Calu3 (cell line): ENCODE measurements around the gene UBE2M. TPM values are rescaled to one million over a fixed set of nuclear protein-coding genes. Genes with fewer than 3 reads are reported as not detected.

Source experiments
- BruUV-seq: library from RNA; stranded (reverse); fragments of 400-500 nt; replicated peaks from 2 replicates; lab custom pipeline; 2021; lab: Mats Ljungman, UMichigan
- CTCF ChIA-PET: fragments of 300-600 bp; sonication (Branson Sonifier 250); formaldehyde crosslinking; loops from one replicate; lab custom pipeline; 2022; ENCODE audit warnings: antibody characterized with exemption; lab: Charles Lee
- DNase-seq: peaks from one replicate; pipeline ENCODE4 v3.0.0; 2022
- H3K27ac Mint-ChIP-seq: one replicate; pipeline ENCODE4 v1.8.0; 2022; ENCODE audit warnings: mixed read lengths; ENCODE audit not compliant: unreplicated experiment
- H3K27me3 Mint-ChIP-seq: one replicate; pipeline ENCODE4 v1.8.0; 2022; ENCODE audit warnings: mixed read lengths; ENCODE audit not compliant: unreplicated experiment
- H3K36me3 Mint-ChIP-seq: one replicate; pipeline ENCODE4 v1.8.0; 2022; ENCODE audit warnings: mild to moderate bottlenecking, moderate library complexity, mixed read lengths; ENCODE audit not compliant: insufficient read depth, unreplicated experiment
- H3K4me1 Mint-ChIP-seq: one replicate; pipeline ENCODE4 v1.8.0; 2022; ENCODE audit warnings: mild to moderate bottlenecking, low read depth, mixed read lengths; ENCODE audit not compliant: unreplicated experiment
- H3K4me3 Mint-ChIP-seq: one replicate; pipeline ENCODE4 v1.8.0; 2022; ENCODE audit warnings: mild to moderate bottlenecking, low read depth, moderate library complexity, mixed read lengths; ENCODE audit not compliant: unreplicated experiment
- H3K9me3 Mint-ChIP-seq: one replicate; pipeline ENCODE4 v1.8.0; 2022; ENCODE audit warnings: low read depth, mixed read lengths; ENCODE audit not compliant: unreplicated experiment
- intact Hi-C: fragments of 100-400 bp; cut with micrococcal nuclease; formaldehyde crosslinking; loops from one replicate; pipeline ENCODE4 v1.10.0; 2022; ENCODE audit not compliant: unreplicated experiment
- total RNA-seq: library from RNA; stranded (reverse); gene quantifications from 2 replicates; pipeline ENCODE4 v1.2.3, GENCODE V29; 2022
- TF ChIP-seq, protein P1 (sequence below): fragments of 200-600 bp; IDR thresholded peaks from one replicate; pipeline ENCODE4 v1.8.0; 2022; ENCODE audit warnings: antibody characterized with exemption; ENCODE audit not compliant: unreplicated experiment

UBE2M gene
- total RNA-seq, 1 experiment from 2014 or later = 131 TPM

DNA sequence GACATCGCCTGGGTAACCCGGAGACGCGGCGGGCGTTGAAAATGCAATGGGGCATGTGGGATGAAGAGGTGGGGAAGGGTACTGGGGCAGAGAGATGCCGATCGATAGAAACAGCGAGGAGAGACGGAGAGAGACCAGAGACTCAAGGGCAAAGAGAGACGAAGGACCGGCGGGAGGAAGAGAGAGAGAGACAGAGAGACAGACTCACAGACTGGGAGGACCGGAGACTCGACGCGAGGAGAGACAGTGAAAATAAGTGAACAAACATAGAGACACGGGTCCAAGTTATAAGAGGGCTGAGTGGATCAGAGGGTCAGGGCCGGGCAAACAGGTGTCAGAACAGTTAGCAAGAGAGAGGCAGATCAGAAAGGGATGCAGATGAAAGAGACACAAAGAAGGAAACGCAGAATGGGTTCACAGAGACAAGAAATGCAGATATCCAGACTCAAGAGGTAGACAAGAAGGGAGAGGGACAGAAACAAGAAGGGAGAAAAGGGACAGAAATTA is 15.3 kb upstream of the UBE2M start:
- intact Hi-C loops = loop anchor here (2.0 kb wide), 1 partner anchor 29 kb away; the partner anchor contains the start of gene TRIM28
- CTCF ChIA-PET = interaction anchor here (1.2 kb wide), 1 partner anchor 54 kb away, joined by 4 read pairs; the partner anchor contains the start of gene ZBTB45
- peak overlapping the region; percentile 88 for H3K4me3 Mint-ChIP-seq
- peak overlapping the region; percentile 98 for H3K27ac Mint-ChIP-seq
- H3K36me3 Mint-ChIP-seq = peaks cover 53% of the 10 kb centered on the region
- TF ChIP-seq, protein P1, sequence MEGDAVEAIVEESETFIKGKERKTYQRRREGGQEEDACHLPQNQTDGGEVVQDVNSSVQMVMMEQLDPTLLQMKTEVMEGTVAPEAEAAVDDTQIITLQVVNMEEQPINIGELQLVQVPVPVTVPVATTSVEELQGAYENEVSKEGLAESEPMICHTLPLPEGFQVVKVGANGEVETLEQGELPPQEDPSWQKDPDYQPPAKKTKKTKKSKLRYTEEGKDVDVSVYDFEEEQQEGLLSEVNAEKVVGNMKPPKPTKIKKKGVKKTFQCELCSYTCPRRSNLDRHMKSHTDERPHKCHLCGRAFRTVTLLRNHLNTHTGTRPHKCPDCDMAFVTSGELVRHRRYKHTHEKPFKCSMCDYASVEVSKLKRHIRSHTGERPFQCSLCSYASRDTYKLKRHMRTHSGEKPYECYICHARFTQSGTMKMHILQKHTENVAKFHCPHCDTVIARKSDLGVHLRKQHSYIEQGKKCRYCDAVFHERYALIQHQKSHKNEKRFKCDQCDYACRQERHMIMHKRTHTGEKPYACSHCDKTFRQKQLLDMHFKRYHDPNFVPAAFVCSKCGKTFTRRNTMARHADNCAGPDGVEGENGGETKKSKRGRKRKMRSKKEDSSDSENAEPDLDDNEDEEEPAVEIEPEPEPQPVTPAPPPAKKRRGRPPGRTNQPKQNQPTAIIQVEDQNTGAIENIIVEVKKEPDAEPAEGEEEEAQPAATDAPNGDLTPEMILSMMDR = no peak
- no peaks in the 10 kb centered on the region for H3K9me3 Mint-ChIP-seq
- H3K4me1 Mint-ChIP-seq = peaks cover 27% of the 10 kb centered on the region
- BruUV-seq = no TSS peak
- no peak for DNase-seq
- H3K27me3 Mint-ChIP-seq = no peaks in the 10 kb centered on the region

DNA sequence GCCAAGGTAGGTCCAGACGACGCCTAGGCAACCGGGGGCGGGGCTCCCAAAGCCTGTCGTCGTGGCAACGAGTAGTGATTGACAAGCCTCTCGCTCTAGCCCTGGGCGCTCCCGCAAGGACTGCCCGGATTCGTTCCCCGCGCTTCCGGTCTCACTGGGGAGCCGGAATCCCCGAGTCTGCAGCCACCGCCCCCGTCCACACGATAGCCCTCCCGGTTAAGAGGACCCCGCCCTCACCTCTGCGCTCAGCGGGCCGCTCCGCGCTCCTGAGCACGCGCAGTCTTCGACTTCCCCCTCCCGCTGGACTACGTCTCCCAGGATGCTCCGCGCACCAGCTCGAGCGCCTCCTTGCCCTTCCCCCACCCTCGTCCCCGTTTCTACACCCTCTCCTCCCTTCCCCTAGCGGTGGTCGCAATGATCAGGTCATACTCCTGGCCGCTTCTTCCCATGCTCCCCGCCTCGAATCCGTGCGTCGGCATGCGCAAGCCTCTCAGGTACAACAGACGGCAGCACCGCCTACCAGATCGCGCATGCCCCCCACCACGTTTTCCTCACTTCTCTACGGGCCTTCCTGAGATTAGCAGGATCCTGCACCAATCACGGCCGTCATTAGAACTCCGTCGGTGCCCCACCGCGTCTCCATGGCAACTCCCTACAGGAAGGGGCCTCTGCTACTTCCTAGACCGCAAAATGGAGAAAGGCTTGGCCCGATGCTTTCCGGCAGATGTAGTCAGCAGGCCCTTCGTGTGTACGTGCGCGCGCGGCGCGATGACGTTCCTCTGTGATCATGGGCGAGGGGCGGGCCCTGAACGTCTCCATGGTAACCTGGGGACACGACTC is 14.6 kb upstream of the UBE2M start, which contains the start of gene MZF1:
MZF1 (minus strand) TSS at position 518 of the 840 bp plus-strand sequence. CDS start 1,946 bp downstream, outside the sequence.
- DNase-seq = peak; percentile 99
- CTCF ChIA-PET = interaction anchor here (0.5 kb wide), 1 partner anchor 10 kb away, joined by 7 read pairs; no protein-coding TSS in a partner anchor
- H3K27me3 Mint-ChIP-seq = no peaks in the 10 kb centered on the region
- H3K36me3 Mint-ChIP-seq = peaks cover 54% of the 10 kb centered on the region
- H3K4me3 Mint-ChIP-seq = peak within 1 kb of the TSS; percentile 88
- H3K4me1 Mint-ChIP-seq = peaks cover 27% of the 10 kb centered on the region
- intact Hi-C loops = loop anchor here (2.0 kb wide), 1 partner anchor 28 kb away; the partner anchor contains the start of gene TRIM28
- H3K9me3 Mint-ChIP-seq = no peaks in the 10 kb centered on the region
- TSS peak; percentile 21 for BruUV-seq
- H3K27ac Mint-ChIP-seq = peak within 1 kb of the TSS; percentile 98
- TF ChIP-seq, protein P1 = no peak

DNA sequence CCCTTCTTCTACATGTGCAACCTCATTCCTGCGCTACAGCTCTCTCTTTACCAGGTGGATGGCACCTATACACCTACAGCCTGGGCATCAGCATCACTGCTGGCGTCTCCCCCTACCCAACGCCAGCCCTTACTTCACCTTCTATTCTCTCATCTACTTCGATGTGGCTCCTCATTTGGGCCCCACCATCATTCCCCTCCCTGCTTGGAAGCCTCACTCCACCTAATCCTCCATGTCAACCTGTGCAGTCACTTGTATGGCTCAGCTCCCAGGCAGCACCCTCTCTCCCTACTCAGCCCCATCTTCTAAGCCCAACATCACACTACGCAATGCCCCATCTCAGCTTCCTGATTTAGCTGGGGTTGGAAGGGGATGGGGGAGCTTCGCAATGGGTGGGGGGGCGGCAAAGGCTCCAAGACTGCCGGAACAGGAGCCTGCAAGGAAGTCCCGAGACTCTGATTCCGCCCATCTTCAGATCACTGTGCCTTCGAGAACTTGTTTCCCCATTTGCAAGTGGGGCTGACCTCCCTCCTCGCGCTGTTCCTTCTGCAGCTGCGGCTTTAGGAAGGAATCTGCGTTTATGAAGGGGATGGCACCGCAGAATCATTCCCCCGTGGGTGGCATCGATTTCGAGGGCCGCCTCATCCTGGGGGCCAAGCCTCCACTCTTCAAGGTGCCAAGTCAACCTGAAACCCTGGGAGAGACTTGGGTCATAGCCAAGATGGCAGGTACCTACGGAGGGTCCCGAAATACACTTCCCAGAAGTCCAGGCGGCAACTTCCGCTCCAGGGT is 13.8 kb upstream of the UBE2M start:
- H3K27me3 Mint-ChIP-seq = no peaks in the 10 kb centered on the region
- intact Hi-C loops = loop anchor here (2.0 kb wide), 1 partner anchor 27 kb away; the partner anchor contains the start of gene TRIM28

More for the DNA sequence above, 13.8 kb upstream of the UBE2M start:
- no peak for DNase-seq
- Mint-ChIP-seq H3K36me3 (peaks cover 54% of the 10 kb centered on the region), H3K9me3 (no peaks in the 10 kb centered on the region), H3K4me3 (peak overlapping the region; percentile 88), H3K4me1 (peaks cover 27% of the 10 kb centered on the region), H3K27ac (peak overlapping the region; percentile 98)
- no TSS peak for BruUV-seq
- TF ChIP-seq, protein P1 = no peak
- CTCF ChIA-PET = interaction anchor here (0.5 kb wide), 1 partner anchor 9 kb away, joined by 7 read pairs; no protein-coding TSS in a partner anchor
